ENCODE data around the gene SAMD11. TPM values are rescaled to one million over a fixed set of nuclear protein-coding genes. Genes with fewer than 3 reads are reported as not detected.
"Not testable (repeated sequence)": the region's sequence is repeated elsewhere in the genome, so short reads cannot be mapped to it uniquely, and the experiment has no call there.

Gene SAMD11
- total and polyA plus RNA-seq, 9 donors, result 0.85 to 10.6 (median 2.3) TPM

DNA sequence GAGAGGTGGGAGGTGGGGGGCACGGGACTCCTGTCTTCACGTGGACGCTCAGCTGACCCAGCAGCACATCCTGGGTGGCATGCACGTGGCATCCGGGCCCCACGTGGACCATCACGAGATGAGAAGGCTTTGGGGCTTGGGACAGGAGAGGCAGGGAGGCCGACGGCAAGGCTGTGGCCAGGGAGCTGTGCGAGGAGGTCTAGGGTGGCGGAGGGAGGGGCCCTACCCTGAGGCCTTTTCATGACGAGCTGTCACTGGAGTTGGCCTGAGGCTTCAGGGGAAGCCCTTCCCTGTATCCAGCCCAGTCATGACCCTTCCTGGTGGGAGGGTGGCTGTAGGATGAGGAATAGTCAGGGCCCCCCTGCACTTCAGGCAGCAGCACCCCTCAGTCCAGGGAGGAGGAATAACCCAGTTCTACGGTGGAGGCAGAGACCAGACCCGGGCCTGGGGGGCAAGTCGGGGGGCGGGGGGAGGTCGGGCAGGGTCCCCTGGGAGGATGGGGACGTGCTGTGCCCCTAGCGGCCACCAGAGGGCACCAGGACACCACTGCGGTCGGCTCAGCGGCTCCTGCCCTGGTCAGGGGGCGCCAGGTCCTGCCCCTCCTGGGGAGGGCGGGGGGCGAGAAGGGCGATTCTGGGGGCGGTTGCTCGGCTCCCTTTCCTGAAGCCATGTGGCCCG, 60.2 kb downstream of the SAMD11 start:
- 15 to 22% (median 21%) methylated on average over 26 to 29 of the region's 29 CpGs for WGBS, 3 donors
- Histone ChIP-seq H3K27ac (no peak overlapping the region), H3K9me3 (no peaks in the 10 kb centered on the region), H3K4me1 (ENCODE audit: insufficient read depth) (no peaks in the 10 kb centered on the region), H3K36me3 (no peaks in the 10 kb centered on the region), H3K4me3 (no peak overlapping the region), H3K27me3 (no peaks in the 10 kb centered on the region)
- peak in 4 of 5 donors; percentile 37 to 71 (median 62) for DNase-seq
- intact Hi-C loops (cut with DNase I), result loop anchor here in 2 of 4 donors (2.0 to 10.0 kb wide), 2 partner anchors 79 to 311 kb away; no protein-coding TSS in a partner anchor
- TF ChIP-seq EP300 (IDR thresholded peaks at IDR 0.05), result no peak
- TF ChIP-seq POLR2A (IDR thresholded peaks at IDR 0.05), result no peak
- TF ChIP-seq, protein P1, sequence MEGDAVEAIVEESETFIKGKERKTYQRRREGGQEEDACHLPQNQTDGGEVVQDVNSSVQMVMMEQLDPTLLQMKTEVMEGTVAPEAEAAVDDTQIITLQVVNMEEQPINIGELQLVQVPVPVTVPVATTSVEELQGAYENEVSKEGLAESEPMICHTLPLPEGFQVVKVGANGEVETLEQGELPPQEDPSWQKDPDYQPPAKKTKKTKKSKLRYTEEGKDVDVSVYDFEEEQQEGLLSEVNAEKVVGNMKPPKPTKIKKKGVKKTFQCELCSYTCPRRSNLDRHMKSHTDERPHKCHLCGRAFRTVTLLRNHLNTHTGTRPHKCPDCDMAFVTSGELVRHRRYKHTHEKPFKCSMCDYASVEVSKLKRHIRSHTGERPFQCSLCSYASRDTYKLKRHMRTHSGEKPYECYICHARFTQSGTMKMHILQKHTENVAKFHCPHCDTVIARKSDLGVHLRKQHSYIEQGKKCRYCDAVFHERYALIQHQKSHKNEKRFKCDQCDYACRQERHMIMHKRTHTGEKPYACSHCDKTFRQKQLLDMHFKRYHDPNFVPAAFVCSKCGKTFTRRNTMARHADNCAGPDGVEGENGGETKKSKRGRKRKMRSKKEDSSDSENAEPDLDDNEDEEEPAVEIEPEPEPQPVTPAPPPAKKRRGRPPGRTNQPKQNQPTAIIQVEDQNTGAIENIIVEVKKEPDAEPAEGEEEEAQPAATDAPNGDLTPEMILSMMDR (IDR thresholded peaks at IDR 0.05), result peak; percentile 33 to 80 (median 49)

DNA sequence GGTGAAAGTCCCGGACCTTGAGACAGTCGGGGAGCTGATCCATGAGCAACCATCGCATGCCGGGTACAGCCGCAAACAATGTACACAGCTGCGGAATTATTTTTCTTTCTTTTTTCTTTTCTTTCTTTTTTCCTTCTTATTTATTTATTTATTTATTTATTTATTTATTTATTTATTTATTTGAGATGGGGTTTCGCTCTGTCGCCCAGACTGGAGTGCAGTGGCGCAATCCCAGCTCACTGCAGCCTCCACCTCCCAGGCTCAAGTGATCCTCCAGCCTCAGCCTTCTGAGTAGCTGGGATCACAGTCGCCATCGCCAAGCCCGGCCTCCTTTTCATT, 60.7 kb downstream of the SAMD11 start:
- no peaks in the 10 kb centered on the region for H3K4me1 ChIP-seq (ENCODE audit: insufficient read depth)
- no peak overlapping the region for H3K27ac ChIP-seq
- H3K27me3 ChIP-seq, result no peaks in the 10 kb centered on the region
- intact Hi-C loops (cut with DNase I), result loop anchor here in 2 of 4 donors (2.0 to 10.0 kb wide), 2 partner anchors 78 to 310 kb away; no protein-coding TSS in a partner anchor
- H3K4me3 ChIP-seq, result no peak overlapping the region
- DNase-seq, result no peak
- no peak for TF ChIP-seq EP300 (IDR thresholded peaks at IDR 0.05)
- TF ChIP-seq, protein P1 (IDR thresholded peaks at IDR 0.05), result no peak
- no peak for TF ChIP-seq POLR2A (IDR thresholded peaks at IDR 0.05)
- no peaks in the 10 kb centered on the region for H3K36me3 ChIP-seq
- no peaks in the 10 kb centered on the region for H3K9me3 ChIP-seq
- 38 to 56% (median 47%) methylated on average over 12 of the region's 12 CpGs for WGBS, 3 donors

DNA sequence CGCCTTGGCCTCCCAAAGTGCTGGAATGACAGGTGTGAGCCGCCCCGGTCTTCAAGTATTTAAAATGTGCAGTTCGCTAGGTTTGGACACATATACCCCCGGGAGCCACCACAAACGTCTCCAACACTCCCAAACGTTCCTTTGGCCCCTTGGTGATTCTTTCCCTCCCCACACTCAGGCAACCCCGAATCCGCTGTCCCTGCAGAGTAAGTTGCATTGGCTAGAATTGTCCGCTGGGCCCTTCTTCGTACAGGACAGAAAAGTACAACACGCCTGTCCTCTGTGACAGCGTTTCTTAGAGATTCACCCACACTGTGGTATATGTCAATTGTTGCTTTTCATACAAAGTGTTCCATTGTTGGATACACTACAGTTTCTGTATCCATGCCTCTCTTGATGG, 61.4 kb downstream of the SAMD11 start:
- WGBS, 3 donors, result 69 to 81% (median 75%) methylated on average over 13 of the region's 13 CpGs
- no peaks in the 10 kb centered on the region for H3K27me3 ChIP-seq
- intact Hi-C loops (cut with DNase I), result loop anchor here in 2 of 4 donors (2.0 to 10.0 kb wide), 2 partner anchors 78 to 310 kb away; no protein-coding TSS in a partner anchor
- H3K4me3 ChIP-seq, result no peak overlapping the region
- TF ChIP-seq POLR2A (IDR thresholded peaks at IDR 0.05), result no peak
- TF ChIP-seq EP300 (IDR thresholded peaks at IDR 0.05), result no peak
- TF ChIP-seq, protein P1 (IDR thresholded peaks at IDR 0.05), result no peak
- no peak for DNase-seq
- H3K4me1 ChIP-seq (ENCODE audit: insufficient read depth), result no peaks in the 10 kb centered on the region
- H3K9me3 ChIP-seq, result no peaks in the 10 kb centered on the region
- no peak overlapping the region for H3K27ac ChIP-seq
- H3K36me3 ChIP-seq, result no peaks in the 10 kb centered on the region

DNA sequence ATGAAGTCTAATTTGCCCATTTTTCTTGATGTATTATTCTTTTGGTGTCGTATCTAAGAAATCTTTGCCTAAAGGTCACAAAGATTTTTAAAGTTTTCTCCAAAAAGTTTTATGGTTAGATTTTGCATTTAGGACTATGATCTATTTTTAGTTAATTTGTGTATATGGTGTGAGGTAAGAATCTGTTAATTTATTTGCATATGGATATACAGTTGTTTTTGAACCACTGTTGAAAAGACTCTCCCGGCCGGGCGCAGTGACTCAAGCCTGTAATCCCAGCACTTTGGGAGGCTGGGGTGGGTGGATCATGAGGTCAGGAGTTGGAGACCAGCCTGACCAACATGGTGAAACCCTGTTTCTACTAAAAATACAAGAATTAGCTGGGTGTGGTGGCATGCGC, 64.3 kb downstream of the SAMD11 start:
- 78 to 88% (median 86%) methylated on average over 5 of the region's 5 CpGs for WGBS, 3 donors
- H3K4me1 ChIP-seq (ENCODE audit: insufficient read depth); H3K27ac ChIP-seq; H3K27me3 ChIP-seq; H3K4me3 ChIP-seq; DNase-seq; H3K36me3 ChIP-seq; H3K9me3 ChIP-seq: not testable (repeated sequence)
- intact Hi-C loops (cut with DNase I), result loop anchor here in 2 of 4 donors (10.0 kb wide), 1 partner anchor 307 kb away; no protein-coding TSS in a partner anchor

DNA sequence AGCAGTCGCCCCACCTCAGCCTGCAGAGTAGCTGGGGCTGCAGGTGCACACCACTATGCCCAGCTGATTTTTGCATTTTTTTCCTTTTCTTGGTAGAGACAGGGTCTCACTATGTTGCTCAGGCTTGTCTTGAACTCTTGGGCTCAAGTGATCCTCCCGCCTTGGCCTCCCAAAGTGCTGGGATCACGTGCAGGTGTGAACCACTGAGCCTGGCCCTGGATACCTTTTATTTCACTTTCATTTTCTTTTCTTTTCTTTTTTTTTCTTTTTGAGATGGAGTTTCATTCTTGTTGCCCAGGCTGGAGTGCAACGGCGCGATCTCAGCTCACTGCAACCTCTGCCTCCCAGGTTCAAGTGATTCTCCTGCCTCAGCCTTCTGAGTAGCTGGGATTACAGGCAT, 67.6 kb downstream of the SAMD11 start:
- WGBS, 3 donors, result 93 to 96% (median 96%) methylated on average over 6 of the region's 6 CpGs
- H3K4me1 ChIP-seq (ENCODE audit: insufficient read depth); DNase-seq; intact Hi-C loops (cut with DNase I); H3K36me3 ChIP-seq; H3K27ac ChIP-seq; H3K27me3 ChIP-seq; H3K4me3 ChIP-seq; H3K9me3 ChIP-seq: not testable (repeated sequence)
